Mucosa of rectum (tissue), 2 donors: ENCODE measurements around the gene BAD.
"Not testable (repeated sequence)": the region's sequence is repeated elsewhere in the genome, so short reads cannot be mapped to it uniquely, and the experiment has no call there.

ENCODE experiments used
- H3K27ac ChIP-seq, 2 donors: one replicate each; pipeline ENCODE4 v1.7.0; 2013; ENCODE audit warnings: inconsistent platforms in 2 of 2, low read depth in 2 of 2, low read length in 2 of 2
- H3K27me3 ChIP-seq, 2 donors: one replicate each; pipeline ENCODE4 v1.7.0; 2013; ENCODE audit warnings: low read length in 2 of 2; ENCODE audit not compliant: control insufficient read depth in 2 of 2, insufficient read depth in 2 of 2
- H3K36me3 ChIP-seq, 2 donors: one replicate each; pipeline ENCODE4 v1.7.0; 2013; ENCODE audit warnings: low read length in 2 of 2; ENCODE audit not compliant: control insufficient read depth in 2 of 2, insufficient read depth in 2 of 2
- H3K4me1 ChIP-seq, 2 donors: one replicate each; pipeline ENCODE4 v1.7.0; 2013; ENCODE audit warnings: low read length in 2 of 2, mild to moderate bottlenecking in 1 of 2; ENCODE audit not compliant: control insufficient read depth in 2 of 2, insufficient read depth in 2 of 2
- H3K4me3 ChIP-seq, 2 donors: one replicate each; pipeline ENCODE4 v1.7.0; 2013; ENCODE audit warnings: low read length in 2 of 2
- H3K9ac ChIP-seq, 2 donors: one replicate each; pipeline ENCODE4 v1.7.0; 2013; ENCODE audit warnings: low read length in 2 of 2, low read depth in 1 of 2, mild to moderate bottlenecking in 1 of 2
- H3K9me3 ChIP-seq, 2 donors: one replicate each; pipeline ENCODE4 v1.7.0; 2013; ENCODE audit warnings: low read length in 2 of 2; ENCODE audit not compliant: control insufficient read depth in 2 of 2
- donor health status: healthy.
- donor health status: Normal muscosa, but diverticular disease.

Gene BAD

GRCh38 chr11:64315667-64316526 lies 31.4 kb upstream of the BAD start:
- H3K9ac ChIP-seq, H3K4me3 ChIP-seq, H3K9me3 ChIP-seq, H3K27me3 ChIP-seq: not testable (repeated sequence)
- Histone ChIP-seq H3K27ac (peak overlapping the region in 1 of 2 donors; percentile 9), H3K36me3 (peaks cover 35 to 36% of the 10 kb centered on the region in 2 donors), H3K4me1 (peaks cover 25 to 34% of the 10 kb centered on the region in 2 donors)

DNA sequence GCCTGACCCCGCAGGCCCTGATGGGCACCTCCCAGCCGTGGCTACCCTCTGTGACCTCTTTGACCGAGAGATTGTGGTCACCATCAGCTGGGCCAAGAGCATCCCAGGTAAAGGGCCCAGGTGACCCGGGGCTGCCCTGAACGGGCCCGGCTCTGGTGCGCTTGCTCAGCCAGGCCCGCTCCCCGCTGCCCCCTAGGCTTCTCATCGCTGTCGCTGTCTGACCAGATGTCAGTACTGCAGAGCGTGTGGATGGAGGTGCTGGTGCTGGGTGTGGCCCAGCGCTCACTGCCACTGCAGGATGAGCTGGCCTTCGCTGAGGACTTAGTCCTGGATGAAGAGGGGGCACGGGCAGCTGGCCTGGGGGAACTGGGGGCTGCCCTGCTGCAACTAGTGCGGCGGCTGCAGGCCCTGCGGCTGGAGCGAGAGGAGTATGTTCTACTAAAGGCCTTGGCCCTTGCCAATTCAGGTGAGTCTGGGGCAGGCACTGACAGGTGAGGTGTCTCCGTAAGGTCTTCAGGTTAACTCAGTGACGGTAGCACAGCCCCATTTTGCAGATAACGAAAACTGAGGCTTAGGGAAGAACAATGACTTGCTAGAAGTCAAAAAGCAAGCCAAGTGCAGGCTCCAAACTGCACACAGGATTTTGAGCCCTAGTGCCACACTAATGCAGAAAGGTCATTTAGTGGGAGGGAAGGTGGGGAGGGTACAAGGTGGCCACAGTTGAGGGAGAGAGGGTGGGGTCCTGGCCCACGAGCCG lies 30.5 kb upstream of the BAD start:
- peaks cover 21 to 26% of the 10 kb centered on the region in 2 donors for H3K4me1 ChIP-seq
- no peaks in the 10 kb centered on the region for H3K27me3 ChIP-seq
- no peak overlapping the region for H3K27ac ChIP-seq
- H3K9me3 ChIP-seq = no peaks in the 10 kb centered on the region
- no peak overlapping the region for H3K9ac ChIP-seq
- H3K4me3 ChIP-seq = no peak overlapping the region
- H3K36me3 ChIP-seq = peaks cover 35 to 39% of the 10 kb centered on the region in 2 donors

- peaks cover 35 to 39% of the 10 kb centered on the region in 2 donors for H3K36me3 ChIP-seq
- H3K9ac ChIP-seq = no peak overlapping the region
- no peaks in the 10 kb centered on the region for H3K9me3 ChIP-seq
- H3K27me3 ChIP-seq = no peaks in the 10 kb centered on the region
- H3K4me3 ChIP-seq = no peak overlapping the region
- H3K27ac ChIP-seq = peak overlapping the region in 1 of 2 donors; percentile 28
- peaks cover 15 to 20% of the 10 kb centered on the region in 2 donors for H3K4me1 ChIP-seq
Measured at GRCh38 chr11:64314146-64314804, 29.8 kb upstream of the BAD start.

- no peaks in the 10 kb centered on the region for H3K9me3 ChIP-seq
- no peaks in the 10 kb centered on the region for H3K27me3 ChIP-seq
- H3K4me3 ChIP-seq = peak overlapping the region in 1 of 2 donors; percentile 13
- H3K36me3 ChIP-seq = peaks cover 35 to 39% of the 10 kb centered on the region in 2 donors
- peaks cover 10 to 15% of the 10 kb centered on the region in 2 donors for H3K4me1 ChIP-seq
- H3K27ac ChIP-seq = peak overlapping the region in 1 of 2 donors; percentile 28
- H3K9ac ChIP-seq = no peak overlapping the region
Measured at GRCh38 chr11:64313491-64314145, 29.2 kb upstream of the BAD start.

DNA sequence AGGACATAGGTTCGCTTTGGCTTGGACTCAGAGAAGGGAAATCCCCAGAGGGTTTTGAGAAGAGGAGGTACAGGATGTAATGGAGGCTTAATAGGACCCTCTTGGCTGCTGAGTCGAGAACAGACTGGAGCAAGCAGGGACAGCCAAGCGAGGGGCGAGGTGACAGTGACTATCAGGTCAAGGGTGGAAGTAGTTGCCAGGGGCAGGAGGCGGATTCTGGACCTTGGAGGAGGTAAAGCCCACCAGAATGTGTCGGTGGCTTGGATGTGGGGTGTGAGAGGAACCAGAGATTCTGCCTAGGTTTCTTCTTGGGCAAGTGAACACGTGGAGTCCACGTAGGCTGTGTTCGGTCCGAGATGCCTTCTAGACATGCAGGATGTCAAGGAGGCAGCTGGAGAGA lies 28.5 kb upstream of the BAD start:
- H3K9me3 ChIP-seq = no peaks in the 10 kb centered on the region
- H3K27ac ChIP-seq = peak overlapping the region in 1 of 2 donors; percentile 28
- no peaks in the 10 kb centered on the region for H3K27me3 ChIP-seq
- H3K9ac ChIP-seq = peak overlapping the region in 1 of 2 donors; percentile 24
- peaks cover 10 to 15% of the 10 kb centered on the region in 2 donors for H3K4me1 ChIP-seq
- peaks cover 35 to 41% of the 10 kb centered on the region in 2 donors for H3K36me3 ChIP-seq
- no peak overlapping the region for H3K4me3 ChIP-seq

DNA sequence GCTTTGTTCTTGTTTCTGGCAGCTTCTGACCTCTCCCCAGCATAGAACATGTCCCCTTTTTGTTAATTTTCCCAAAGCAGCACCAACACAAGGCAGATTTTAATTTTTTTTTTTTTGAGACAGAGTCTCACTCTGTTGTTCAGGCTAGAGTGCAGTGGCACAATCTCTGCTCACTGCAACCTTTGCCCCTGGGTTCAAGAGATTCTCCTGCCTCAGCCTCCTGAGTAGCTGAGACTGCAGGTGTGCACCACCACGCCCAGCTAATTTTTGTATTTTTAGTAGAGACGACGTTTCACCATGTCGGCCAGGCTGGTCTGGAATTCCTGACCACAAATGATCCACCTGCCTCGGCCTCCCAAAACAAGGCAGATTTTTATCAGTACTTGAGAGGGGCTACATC lies 23.3 kb upstream of the BAD start:
- not testable (repeated sequence) for H3K9me3 ChIP-seq, H3K27me3 ChIP-seq, H3K9ac ChIP-seq, H3K27ac ChIP-seq
- Histone ChIP-seq H3K4me1 (peaks cover 20 to 24% of the 10 kb centered on the region in 2 donors), H3K4me3 (peak overlapping the region in 1 of 2 donors; percentile 92), H3K36me3 (peaks cover 6 to 17% of the 10 kb centered on the region in 2 donors)

DNA sequence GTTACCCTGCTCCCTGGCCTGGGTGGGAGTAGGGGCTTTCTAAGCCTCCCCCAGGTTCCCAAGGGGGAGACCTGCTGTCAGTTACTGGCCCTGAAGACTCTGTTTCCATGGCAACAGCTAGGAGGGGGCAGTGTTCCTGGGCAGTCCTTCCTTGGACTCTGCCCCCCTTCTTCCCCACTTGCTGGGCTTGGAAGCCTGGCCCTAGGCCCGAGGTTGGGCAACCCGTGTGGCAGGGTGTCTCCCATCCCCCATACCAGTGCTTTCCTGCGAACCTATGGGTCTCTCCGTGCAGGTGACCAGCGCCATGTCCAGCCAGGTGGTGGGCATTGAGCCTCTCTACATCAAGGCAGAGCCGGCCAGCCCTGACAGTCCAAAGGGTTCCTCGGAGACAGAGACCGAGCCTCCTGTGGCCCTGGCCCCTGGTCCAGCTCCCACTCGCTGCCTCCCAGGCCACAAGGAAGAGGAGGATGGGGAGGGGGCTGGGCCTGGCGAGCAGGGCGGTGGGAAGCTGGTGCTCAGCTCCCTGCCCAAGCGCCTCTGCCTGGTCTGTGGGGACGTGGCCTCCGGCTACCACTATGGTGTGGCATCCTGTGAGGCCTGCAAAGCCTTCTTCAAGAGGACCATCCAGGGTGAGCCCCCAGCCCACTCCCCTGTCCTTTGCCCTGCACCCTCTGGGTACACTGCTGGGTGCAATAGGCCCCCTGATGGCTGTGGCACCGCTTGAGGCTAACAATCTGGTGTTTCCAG lies 22.6 kb upstream of the BAD start:
- H3K9ac ChIP-seq = peak overlapping the region; percentile 66 to 71
- H3K4me3 ChIP-seq = peak overlapping the region; percentile 73 to 92
- H3K4me1 ChIP-seq = peaks cover 20 to 24% of the 10 kb centered on the region in 2 donors
- peaks cover 0 to 12% of the 10 kb centered on the region in 2 donors for H3K36me3 ChIP-seq
- H3K27me3 ChIP-seq = no peaks in the 10 kb centered on the region
- no peaks in the 10 kb centered on the region for H3K9me3 ChIP-seq
- peak overlapping the region; percentile 86 to 92 for H3K27ac ChIP-seq

- Histone ChIP-seq H3K36me3 (peaks cover 0 to 12% of the 10 kb centered on the region in 2 donors), H3K9ac (peak overlapping the region; percentile 66 to 71), H3K4me1 (peaks cover 20 to 24% of the 10 kb centered on the region in 2 donors), H3K9me3 (no peaks in the 10 kb centered on the region), H3K27ac (peak overlapping the region; percentile 86 to 92), H3K27me3 (no peaks in the 10 kb centered on the region), H3K4me3 (peak overlapping the region; percentile 73 to 92)
Measured at GRCh38 chr11:64306563-64306875, 22.1 kb upstream of the BAD start.
